Vagina (tissue), 2 donors: Measurements from ENCODE around the gene CASP4.

Source experiments
- POLR2A ChIP-seq, 2 donors: fragments of 450-650 bp; IDR thresholded peaks; one replicate each; pipeline ENCODE4 v1.6.1; 2017; ENCODE audit warnings: antibody characterized with exemption in 2 of 2, mild to moderate bottlenecking in 2 of 2, moderate library complexity in 2 of 2
- TF ChIP-seq, protein P1 (sequence below), 3 experiments: fragments of 450-650 bp in 2 of 3; fragments of 200-600 bp in 1 of 3; sonication (generic) in 1 of 3; IDR thresholded peaks; one replicate each; pipeline ENCODE4 v1.5.1; 2017 to 2019; ENCODE audit warnings: antibody characterized with exemption in 3 of 3, mild to moderate bottlenecking in 2 of 3, moderate library complexity in 2 of 3

DNA sequence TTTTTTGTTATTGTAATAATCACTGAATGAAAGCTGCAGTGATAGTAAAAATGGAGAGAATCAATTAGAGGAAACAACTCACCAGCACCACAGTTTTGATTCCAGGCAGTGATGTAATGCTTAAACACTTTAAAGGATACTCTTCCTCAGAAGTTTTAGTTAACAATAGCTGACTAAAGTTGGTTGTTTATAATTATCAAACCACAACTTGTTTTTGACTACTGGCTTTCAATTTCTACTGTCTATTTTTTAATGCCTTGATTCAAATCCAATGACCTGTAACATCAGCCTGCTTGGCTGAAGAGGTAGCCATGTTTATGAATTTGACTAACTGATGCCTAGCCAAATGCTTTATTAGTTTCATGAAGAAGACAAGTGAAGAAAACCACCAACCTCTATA, 51.9 kb downstream of the CASP4 start:
- no peak for TF ChIP-seq POLR2A (IDR thresholded peaks at IDR 0.05)
- TF ChIP-seq, protein P1, sequence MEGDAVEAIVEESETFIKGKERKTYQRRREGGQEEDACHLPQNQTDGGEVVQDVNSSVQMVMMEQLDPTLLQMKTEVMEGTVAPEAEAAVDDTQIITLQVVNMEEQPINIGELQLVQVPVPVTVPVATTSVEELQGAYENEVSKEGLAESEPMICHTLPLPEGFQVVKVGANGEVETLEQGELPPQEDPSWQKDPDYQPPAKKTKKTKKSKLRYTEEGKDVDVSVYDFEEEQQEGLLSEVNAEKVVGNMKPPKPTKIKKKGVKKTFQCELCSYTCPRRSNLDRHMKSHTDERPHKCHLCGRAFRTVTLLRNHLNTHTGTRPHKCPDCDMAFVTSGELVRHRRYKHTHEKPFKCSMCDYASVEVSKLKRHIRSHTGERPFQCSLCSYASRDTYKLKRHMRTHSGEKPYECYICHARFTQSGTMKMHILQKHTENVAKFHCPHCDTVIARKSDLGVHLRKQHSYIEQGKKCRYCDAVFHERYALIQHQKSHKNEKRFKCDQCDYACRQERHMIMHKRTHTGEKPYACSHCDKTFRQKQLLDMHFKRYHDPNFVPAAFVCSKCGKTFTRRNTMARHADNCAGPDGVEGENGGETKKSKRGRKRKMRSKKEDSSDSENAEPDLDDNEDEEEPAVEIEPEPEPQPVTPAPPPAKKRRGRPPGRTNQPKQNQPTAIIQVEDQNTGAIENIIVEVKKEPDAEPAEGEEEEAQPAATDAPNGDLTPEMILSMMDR (IDR thresholded peaks at IDR 0.05): no peak
